A673 (cell line): Measurements from ENCODE around the gene PIN1. TPM values are rescaled to one million over a fixed set of nuclear protein-coding genes. Genes with fewer than 3 reads are reported as not detected.

ENCODE experiments used
- BruUV-seq: library from RNA; stranded (reverse); fragments of 400-500 nt; replicated peaks from 2 replicates; lab custom pipeline; 2021; lab: Mats Ljungman, UMichigan
- CTCF ChIA-PET: fragments of 300-600 bp; sonication (Branson Sonifier 250); formaldehyde crosslinking; loops from one replicate; lab custom pipeline; 2022; ENCODE audit warnings: antibody characterized with exemption; lab: Charles Lee
- POLR2A ChIA-PET: fragments of 300-600 bp; sonication (Branson Sonifier 250); formaldehyde crosslinking; loops from one replicate; lab custom pipeline; 2022; ENCODE audit warnings: antibody characterized with exemption; ENCODE audit not compliant: low non-redundant PET; lab: Charles Lee
- DNase-seq: peaks from one replicate; pipeline ENCODE4 v3.0.0-alpha.2; 2015; ENCODE audit warnings: low spot score
- H3K27ac ChIP-seq: fragments of 200-600 bp; sonication (generic); 2 replicates; pipeline ENCODE4 v1.5.1; 2016; ENCODE audit warnings: mixed run types, low read depth, mild to moderate bottlenecking, mixed read lengths, antibody characterized with exemption, low read length; ENCODE audit not compliant: poor library complexity, severe bottlenecking
- H3K27me3 ChIP-seq: fragments of 200-600 bp; sonication (generic); replicated peaks from 2 replicates; pipeline ENCODE4 v1.6.1; 2017; ENCODE audit warnings: mixed run types, low read depth, mild to moderate bottlenecking, mixed read lengths, antibody characterized with exemption, low read length; ENCODE audit not compliant: insufficient read depth, poor library complexity
- H3K36me3 ChIP-seq: fragments of 200-600 bp; sonication (generic); 2 replicates; pipeline ENCODE4 v1.6.1; 2016; ENCODE audit warnings: mixed run types, mild to moderate bottlenecking, mixed read lengths, antibody characterized with exemption, low read length; ENCODE audit not compliant: insufficient read depth, poor library complexity, severe bottlenecking
- H3K4me1 ChIP-seq: fragments of 200-600 bp; sonication (generic); 2 replicates; pipeline ENCODE4 v1.6.1; 2017; ENCODE audit warnings: mixed run types, mild to moderate bottlenecking, mixed read lengths, antibody characterized with exemption, low read length; ENCODE audit not compliant: insufficient read depth, poor library complexity, severe bottlenecking
- H3K4me3 ChIP-seq: fragments of 200-600 bp; sonication (generic); 2 replicates; pipeline ENCODE4 v1.5.1; 2016; ENCODE audit warnings: low read depth, mixed run types, mild to moderate bottlenecking, mixed read lengths, low read length; ENCODE audit not compliant: poor library complexity, severe bottlenecking
- H3K9me3 ChIP-seq: fragments of 200-600 bp; sonication (generic); 2 replicates; pipeline ENCODE4 v1.6.1; 2016; ENCODE audit warnings: mixed run types, low read depth, mild to moderate bottlenecking, mixed read lengths, antibody characterized with exemption, low read length; ENCODE audit not compliant: poor library complexity, severe bottlenecking
- EZH2 ChIP-seq: fragments of 200-600 bp; sonication (generic); IDR thresholded peaks from 2 replicates; pipeline ENCODE4 v1.6.1; 2017; ENCODE audit warnings: borderline replicate concordance, low read depth, mild to moderate bottlenecking, mixed read lengths, antibody characterized with exemption, low read length; ENCODE audit not compliant: poor library complexity, severe bottlenecking
- intact Hi-C: fragments of 100-400 bp; cut with micrococcal nuclease; formaldehyde crosslinking; loops from one replicate; pipeline ENCODE4 v1.10.0; 2022; ENCODE audit not compliant: unreplicated experiment
- total RNA-seq: library from RNA; stranded (reverse); gene quantifications from 2 replicates; pipeline ENCODE4 v1.2.3, GENCODE V29; 2021
- TF ChIP-seq, protein P1 (sequence below): fragments of 300-800, 200-600 bp; sonication (generic); conservative IDR thresholded peaks from 2 replicates; pipeline ENCODE4 v1.5.1; 2017; ENCODE audit warnings: low read depth, mild to moderate bottlenecking, antibody characterized with exemption, low read length, moderate library complexity, mixed read lengths

Gene PIN1
- total RNA-seq, 1 experiment from 2014 or later = 177 TPM

GRCh38 chr19:9878511-9879196 lies 43.5 kb downstream of the PIN1 start:
- DNase-seq = no peak
- no peaks in the 10 kb centered on the region for H3K4me1 ChIP-seq
- no peak overlapping the region for H3K27ac ChIP-seq
- H3K9me3 ChIP-seq = no peaks in the 10 kb centered on the region
- ChIA-PET CTCF (no interaction called here), POLR2A (interaction anchor here (0.8 kb wide), 1 partner anchor 1222 kb away, joined by 6 read pairs; no protein-coding TSS in a partner anchor)
- no peak for TF ChIP-seq EZH2
- TF ChIP-seq, protein P1, sequence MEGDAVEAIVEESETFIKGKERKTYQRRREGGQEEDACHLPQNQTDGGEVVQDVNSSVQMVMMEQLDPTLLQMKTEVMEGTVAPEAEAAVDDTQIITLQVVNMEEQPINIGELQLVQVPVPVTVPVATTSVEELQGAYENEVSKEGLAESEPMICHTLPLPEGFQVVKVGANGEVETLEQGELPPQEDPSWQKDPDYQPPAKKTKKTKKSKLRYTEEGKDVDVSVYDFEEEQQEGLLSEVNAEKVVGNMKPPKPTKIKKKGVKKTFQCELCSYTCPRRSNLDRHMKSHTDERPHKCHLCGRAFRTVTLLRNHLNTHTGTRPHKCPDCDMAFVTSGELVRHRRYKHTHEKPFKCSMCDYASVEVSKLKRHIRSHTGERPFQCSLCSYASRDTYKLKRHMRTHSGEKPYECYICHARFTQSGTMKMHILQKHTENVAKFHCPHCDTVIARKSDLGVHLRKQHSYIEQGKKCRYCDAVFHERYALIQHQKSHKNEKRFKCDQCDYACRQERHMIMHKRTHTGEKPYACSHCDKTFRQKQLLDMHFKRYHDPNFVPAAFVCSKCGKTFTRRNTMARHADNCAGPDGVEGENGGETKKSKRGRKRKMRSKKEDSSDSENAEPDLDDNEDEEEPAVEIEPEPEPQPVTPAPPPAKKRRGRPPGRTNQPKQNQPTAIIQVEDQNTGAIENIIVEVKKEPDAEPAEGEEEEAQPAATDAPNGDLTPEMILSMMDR = no peak
- H3K36me3 ChIP-seq = no peaks in the 10 kb centered on the region
- H3K4me3 ChIP-seq = no peak overlapping the region
- BruUV-seq = no TSS peak
- no peaks in the 10 kb centered on the region for H3K27me3 ChIP-seq
- intact Hi-C loops = no loop called here

- BruUV-seq = no TSS peak
- CTCF ChIA-PET = no interaction called here
- no peak for TF ChIP-seq EZH2
- TF ChIP-seq, protein P1 = no peak
These were observed 46.6 kb downstream of the PIN1 start for GRCh38 chr19:9881720-9882119.

DNA sequence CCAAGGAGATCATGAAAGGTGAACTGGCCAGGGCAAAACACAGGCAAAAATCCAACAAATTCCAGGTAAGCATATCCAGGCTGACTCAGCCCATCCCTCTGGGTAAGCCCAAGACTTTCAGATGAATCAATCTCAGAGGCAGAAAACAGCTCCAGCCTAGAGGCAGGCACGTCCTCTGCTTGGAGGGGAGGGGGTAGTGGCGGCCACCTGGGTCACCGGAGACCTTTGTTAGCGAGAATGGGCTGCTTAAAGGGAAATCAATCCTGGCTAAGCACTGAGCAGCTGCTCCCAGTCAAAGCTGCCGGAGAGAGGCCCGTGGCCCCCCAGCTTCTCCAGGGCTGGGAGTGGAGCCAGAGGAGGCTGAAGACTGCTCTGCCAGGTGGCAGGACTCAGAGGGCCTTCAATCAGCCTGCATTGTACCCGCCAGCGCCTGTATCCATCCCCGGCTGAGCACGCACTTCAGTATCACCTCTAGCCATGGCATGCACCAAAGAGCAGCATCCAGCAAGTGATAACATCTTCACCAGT lies 48.2 kb downstream of the PIN1 start:
- Histone ChIP-seq H3K4me3 (no peak overlapping the region), H3K9me3 (no peaks in the 10 kb centered on the region), H3K4me1 (no peaks in the 10 kb centered on the region), H3K27me3 (no peaks in the 10 kb centered on the region), H3K36me3 (peaks cover 3% of the 10 kb centered on the region), H3K27ac (no peak overlapping the region)
- no TSS peak for BruUV-seq
- ChIA-PET POLR2A (interaction anchor here (0.7 kb wide), 1 partner anchor 249 kb away, joined by 6 read pairs; no protein-coding TSS in a partner anchor), CTCF (no interaction called here)
- TF ChIP-seq, protein P1 = no peak
- no peak for TF ChIP-seq EZH2
- intact Hi-C loops = no loop called here
- DNase-seq = no peak

More at GRCh38 chr19:9881720-9882119, 46.6 kb downstream of the PIN1 start:
- no peaks in the 10 kb centered on the region for H3K4me1 ChIP-seq
- H3K27me3 ChIP-seq = no peaks in the 10 kb centered on the region
- H3K4me3 ChIP-seq = no peak overlapping the region
- no peak overlapping the region for H3K27ac ChIP-seq
- POLR2A ChIA-PET = interaction anchor here (0.6 to 0.7 kb wide), 3 partner anchors 24 to 902 kb away, joined by 5 to 6 read pairs (median 5); no protein-coding TSS in a partner anchor
- intact Hi-C loops = no loop called here
- H3K9me3 ChIP-seq = no peaks in the 10 kb centered on the region
- DNase-seq = no peak
- H3K36me3 ChIP-seq = peaks cover 3% of the 10 kb centered on the region
